GM10248 (cell line): ENCODE results near the gene SCAMP2.
"Not testable (repeated sequence)": the region's sequence is repeated elsewhere in the genome, so short reads cannot be mapped to it uniquely, and the experiment has no call there.

Experiments
- CTCF ChIA-PET: fragments of 300-600 bp; sonication (Branson Sonifier 250); formaldehyde crosslinking; extraction: SDS; loops from one replicate; lab custom pipeline; 2021; ENCODE audit warnings: antibody characterized with exemption; lab: Yijun Ruan, JAX
- POLR2A ChIA-PET: fragments of 350-650 bp; sonication (Branson Sonifier 250); formaldehyde crosslinking; extraction: SDS; loops from one replicate; lab custom pipeline; 2020; ENCODE audit warnings: antibody characterized with exemption; lab: Yijun Ruan, JAX
- DNase-seq: peaks from one replicate; pipeline ENCODE4 v3.0.0; 2012; ENCODE audit errors: extremely low spot score
- TF ChIP-seq, protein P1 (sequence below): IDR thresholded peaks from 2 replicates; pipeline ENCODE4 v1.5.1; 2012; ENCODE audit warnings: mild to moderate bottlenecking, low read depth; ENCODE audit errors: extremely low read depth, missing control alignments, control extremely low read depth

SCAMP2 gene

DNA sequence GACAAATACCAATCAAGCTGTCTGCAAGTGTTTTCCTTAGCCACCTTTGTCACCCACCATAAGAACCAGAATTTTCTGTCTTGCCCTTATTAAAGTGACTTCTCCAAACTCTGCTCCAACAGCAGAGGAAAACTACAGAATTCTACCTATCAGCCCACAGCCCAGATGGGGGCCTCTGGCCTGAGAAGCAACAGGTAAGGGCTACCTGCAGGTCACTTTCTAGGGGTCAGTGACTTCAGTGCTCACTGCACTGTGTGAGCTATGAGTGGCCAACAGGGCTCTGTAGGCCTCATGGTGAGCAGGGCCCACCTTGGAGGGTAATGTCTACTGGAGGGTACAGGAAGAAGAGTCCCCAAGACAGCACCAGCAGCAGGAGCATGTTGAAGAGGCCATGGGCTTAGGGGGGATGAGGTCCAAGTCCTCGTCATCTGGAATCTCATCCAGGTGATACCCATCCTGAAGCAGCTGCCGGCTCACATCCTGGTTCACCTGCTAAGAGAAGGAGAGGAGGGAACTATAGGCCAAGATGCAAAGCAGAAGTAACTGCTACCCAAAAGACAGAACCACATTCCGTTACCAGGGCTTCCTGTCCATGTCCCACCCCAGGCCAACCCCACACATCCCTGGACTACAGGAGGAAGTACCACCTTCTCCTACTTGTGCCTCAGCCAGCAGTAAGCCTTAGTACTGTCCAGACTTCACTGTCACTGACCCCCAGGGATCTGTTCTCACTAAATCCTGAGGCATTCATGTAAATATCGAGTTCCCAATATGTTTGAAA is 29.3 kb upstream of the SCAMP2 start:
- POLR2A ChIA-PET: interaction anchor here (0.5 to 1.2 kb wide), 3 partner anchors 31 to 43 kb away, joined by 3 to 4 read pairs (median 3); no protein-coding TSS in a partner anchor
- CTCF ChIA-PET: interaction anchor here (0.7 to 8.2 kb wide), 54 partner anchors 10 to 518 kb away, joined by 3 to 131 read pairs (median 5); partner anchors contain the start of genes ARID3B, C15orf39, COX5A and CSK
- no peak for DNase-seq
- TF ChIP-seq, protein P1, sequence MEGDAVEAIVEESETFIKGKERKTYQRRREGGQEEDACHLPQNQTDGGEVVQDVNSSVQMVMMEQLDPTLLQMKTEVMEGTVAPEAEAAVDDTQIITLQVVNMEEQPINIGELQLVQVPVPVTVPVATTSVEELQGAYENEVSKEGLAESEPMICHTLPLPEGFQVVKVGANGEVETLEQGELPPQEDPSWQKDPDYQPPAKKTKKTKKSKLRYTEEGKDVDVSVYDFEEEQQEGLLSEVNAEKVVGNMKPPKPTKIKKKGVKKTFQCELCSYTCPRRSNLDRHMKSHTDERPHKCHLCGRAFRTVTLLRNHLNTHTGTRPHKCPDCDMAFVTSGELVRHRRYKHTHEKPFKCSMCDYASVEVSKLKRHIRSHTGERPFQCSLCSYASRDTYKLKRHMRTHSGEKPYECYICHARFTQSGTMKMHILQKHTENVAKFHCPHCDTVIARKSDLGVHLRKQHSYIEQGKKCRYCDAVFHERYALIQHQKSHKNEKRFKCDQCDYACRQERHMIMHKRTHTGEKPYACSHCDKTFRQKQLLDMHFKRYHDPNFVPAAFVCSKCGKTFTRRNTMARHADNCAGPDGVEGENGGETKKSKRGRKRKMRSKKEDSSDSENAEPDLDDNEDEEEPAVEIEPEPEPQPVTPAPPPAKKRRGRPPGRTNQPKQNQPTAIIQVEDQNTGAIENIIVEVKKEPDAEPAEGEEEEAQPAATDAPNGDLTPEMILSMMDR: no peak

DNA sequence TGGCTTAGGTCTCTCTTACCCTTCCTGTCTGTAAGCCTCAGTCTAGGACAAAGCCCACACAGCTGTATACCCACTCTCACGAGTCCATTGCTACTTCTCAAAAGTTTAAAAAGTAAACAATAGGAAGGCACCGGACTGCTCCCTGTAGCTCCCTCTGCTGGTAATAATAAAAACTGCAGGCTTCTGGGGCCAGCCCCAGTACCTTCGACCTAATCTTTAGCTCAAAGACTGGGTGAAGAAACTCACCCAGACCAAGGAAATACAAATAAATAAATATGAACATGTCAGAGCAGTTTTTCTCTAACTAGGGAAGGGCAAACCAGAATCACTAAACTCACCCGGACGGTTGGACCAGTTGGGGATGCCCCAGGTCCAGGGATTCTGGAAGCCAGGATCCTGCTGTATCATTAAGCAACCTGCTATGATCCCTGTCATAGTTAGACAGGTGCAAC is 28.5 kb upstream of the SCAMP2 start:
- DNase-seq: peak; percentile 77
- ChIA-PET POLR2A (interaction anchor here (0.6 to 1.2 kb wide), 3 partner anchors 31 to 483 kb away, joined by 3 to 4 read pairs (median 3); no protein-coding TSS in a partner anchor), CTCF (interaction anchor here (0.7 to 8.2 kb wide), 67 partner anchors 10 to 713 kb away, joined by 3 to 131 read pairs (median 5); partner anchors contain the start of genes ARID3B, C15orf39, COX5A and CSK)
- TF ChIP-seq, protein P1: peak; percentile 76

DNA sequence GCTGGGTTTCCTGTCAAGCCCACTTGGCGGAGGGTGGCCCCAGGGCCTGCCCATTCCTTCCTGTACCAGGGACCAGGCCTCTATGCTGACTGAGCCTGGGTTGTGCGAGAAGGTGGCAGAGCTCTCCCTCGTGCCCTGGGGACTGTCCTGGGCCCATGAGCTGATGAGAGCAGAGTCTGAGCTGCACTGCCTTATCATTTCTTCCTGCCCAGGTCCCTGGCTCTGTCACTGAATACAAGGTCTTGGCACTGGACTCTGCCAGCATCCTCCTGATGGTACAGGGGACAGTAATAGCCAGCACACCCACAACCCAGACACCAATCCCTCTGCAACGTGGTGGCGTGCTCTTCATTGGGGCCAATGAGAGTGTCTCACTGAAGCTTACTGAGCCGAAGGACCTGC is 24.1 kb upstream of the SCAMP2 start:
- no peak for DNase-seq
- ChIA-PET CTCF (interaction anchor here (0.7 to 8.2 kb wide), 9 partner anchors 6 to 307 kb away, joined by 3 to 101 read pairs (median 4); partner anchors contain the start of genes FAM219B and MPI), POLR2A (no interaction called here)
- TF ChIP-seq, protein P1: no peak

DNA sequence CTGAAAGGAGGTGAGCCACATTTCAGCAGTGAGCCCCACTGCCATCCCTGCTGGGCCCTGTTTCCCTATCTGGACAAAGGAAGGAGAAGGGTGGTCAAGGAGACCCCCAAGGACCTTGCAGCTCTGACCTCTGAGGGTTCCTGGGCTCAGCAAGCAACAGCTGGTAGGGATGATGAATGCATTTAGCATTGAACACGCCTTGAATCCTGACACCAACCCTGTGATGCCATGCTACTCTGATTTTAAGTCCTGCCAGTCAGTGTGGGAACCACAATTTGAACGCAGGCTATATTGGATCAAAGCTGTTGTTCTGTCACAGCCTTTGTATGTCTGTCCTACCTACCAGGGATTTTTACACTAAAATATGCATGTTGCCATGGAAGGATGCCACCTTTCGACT is 23.2 kb upstream of the SCAMP2 start:
- no peak for DNase-seq
- POLR2A ChIA-PET: interaction anchor here (1.0 to 1.6 kb wide), 2 partner anchors 11 to 26 kb away, joined by 3 read pairs; partner anchors contain the start of gene FAM219B
- TF ChIP-seq, protein P1: no peak
- CTCF ChIA-PET: interaction anchor here (1.2 to 2.6 kb wide), 5 partner anchors 10 to 125 kb away, joined by 3 to 7 read pairs (median 4); partner anchors contain the start of gene FAM219B

DNA sequence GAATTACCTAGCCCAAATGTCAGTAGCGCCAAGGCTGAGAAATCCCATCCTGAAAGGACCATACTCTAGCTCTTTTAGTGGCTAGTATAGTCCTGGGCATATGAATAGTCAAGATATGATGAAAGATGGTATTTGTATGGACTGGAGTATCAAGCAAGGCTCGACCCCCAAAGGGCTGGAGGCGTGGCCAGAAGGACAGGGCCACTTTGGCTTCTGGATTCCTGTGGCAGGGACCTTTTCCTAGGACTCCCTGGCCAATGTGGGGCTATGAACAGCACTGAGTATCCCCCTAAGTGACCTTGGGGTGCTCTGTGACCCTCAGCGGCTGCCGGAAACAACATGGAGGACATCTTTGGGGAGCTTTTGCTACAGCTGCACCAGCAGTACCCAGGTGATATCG is 22.7 kb upstream of the SCAMP2 start:
- ChIA-PET CTCF (interaction anchor here (0.8 to 2.6 kb wide), 3 partner anchors 12 to 127 kb away, joined by 3 to 6 read pairs (median 4); no protein-coding TSS in a partner anchor), POLR2A (interaction anchor here (1.0 to 1.6 kb wide), 2 partner anchors 11 to 26 kb away, joined by 3 read pairs; partner anchors contain the start of gene FAM219B)

DNA sequence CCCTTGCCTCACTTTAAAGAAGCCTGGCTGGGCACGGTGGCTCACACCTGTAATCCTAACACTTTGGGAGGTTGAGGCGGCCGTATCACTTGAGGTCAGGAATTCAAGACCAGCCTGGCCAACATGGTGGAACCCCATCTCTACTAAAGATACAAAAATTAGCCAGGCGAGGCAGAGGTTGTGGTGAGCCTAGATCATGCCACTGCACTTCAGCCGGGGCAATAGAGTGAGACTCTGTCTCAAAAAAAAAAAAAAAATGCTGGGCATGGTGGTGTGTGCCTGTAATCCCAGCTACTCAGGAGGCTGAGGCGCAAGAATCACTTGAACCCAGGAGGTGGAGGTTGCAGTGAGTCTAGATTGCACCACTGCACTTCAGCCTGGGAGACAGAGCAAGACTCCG is 21.2 kb upstream of the SCAMP2 start:
- DNase-seq: not testable (repeated sequence)
- ChIA-PET POLR2A (interaction anchor here (1.0 kb wide), 1 partner anchor 17 kb away, joined by 4 read pairs; no protein-coding TSS in a partner anchor), CTCF (interaction anchor here (6.3 kb wide), 1 partner anchor 7 kb away, joined by 101 read pairs; no protein-coding TSS in a partner anchor)

More for the DNA sequence above, 22.7 kb upstream of the SCAMP2 start:
- TF ChIP-seq, protein P1: no peak
- no peak for DNase-seq
